ENCODE data around the gene TMEM179B. TPM values are rescaled to one million over a fixed set of nuclear protein-coding genes. Genes with fewer than 3 reads are reported as not detected.

Gene TMEM179B
- total and polyA plus RNA-seq, 12 donors: 9.4 to 54.4 (median 19.7) TPM

GRCh38 chr11:62791501-62792201 is 4.4 kb downstream of the TMEM179B start, which contains the start of gene TMEM223:
TMEM223 (minus strand) TSS chr11:62792006; CDS start chr11:62791994, 12 bp downstream.
- DNase-seq (peak; percentile 90 to 92), ATAC-seq (peak; percentile 86 to 93 (median 90))
- Histone ChIP-seq H3K27me3 (no peaks in the 10 kb centered on the region), H3K27ac (peak within 1 kb of the TSS; percentile 39 to 97 (median 93)), H3K36me3 (peaks cover 0 to 72% (median 50%) of the 10 kb centered on the region in 9 donors), H3K9me3 (no peaks in the 10 kb centered on the region), H3K4me1 (peaks cover 9 to 55% (median 48%) of the 10 kb centered on the region in 9 donors), H3K4me3 (peak within 1 kb of the TSS; percentile 67 to 97 (median 92))
- TF ChIP-seq, protein P1, sequence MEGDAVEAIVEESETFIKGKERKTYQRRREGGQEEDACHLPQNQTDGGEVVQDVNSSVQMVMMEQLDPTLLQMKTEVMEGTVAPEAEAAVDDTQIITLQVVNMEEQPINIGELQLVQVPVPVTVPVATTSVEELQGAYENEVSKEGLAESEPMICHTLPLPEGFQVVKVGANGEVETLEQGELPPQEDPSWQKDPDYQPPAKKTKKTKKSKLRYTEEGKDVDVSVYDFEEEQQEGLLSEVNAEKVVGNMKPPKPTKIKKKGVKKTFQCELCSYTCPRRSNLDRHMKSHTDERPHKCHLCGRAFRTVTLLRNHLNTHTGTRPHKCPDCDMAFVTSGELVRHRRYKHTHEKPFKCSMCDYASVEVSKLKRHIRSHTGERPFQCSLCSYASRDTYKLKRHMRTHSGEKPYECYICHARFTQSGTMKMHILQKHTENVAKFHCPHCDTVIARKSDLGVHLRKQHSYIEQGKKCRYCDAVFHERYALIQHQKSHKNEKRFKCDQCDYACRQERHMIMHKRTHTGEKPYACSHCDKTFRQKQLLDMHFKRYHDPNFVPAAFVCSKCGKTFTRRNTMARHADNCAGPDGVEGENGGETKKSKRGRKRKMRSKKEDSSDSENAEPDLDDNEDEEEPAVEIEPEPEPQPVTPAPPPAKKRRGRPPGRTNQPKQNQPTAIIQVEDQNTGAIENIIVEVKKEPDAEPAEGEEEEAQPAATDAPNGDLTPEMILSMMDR (IDR thresholded peaks at IDR 0.05): peak in 6 of 9 donors; percentile 12 to 41 (median 30)
- intact Hi-C loops (cut with DNase I): loop anchor here in 4 of 10 donors (5.0 kb wide), 2 partner anchors 41 to 46 kb away; partner anchors contain the start of genes STX5 (in 3 of the 4), TEX54 (in 3 of the 4) and WDR74 (in 1 of the 4)
- WGBS, 2 donors: 0 to 1% methylated on average over 58 of the region's 58 CpGs

GRCh38 chr11:62792202-62792575 is 5.0 kb downstream of the TMEM179B start:
- ATAC-seq (peak; percentile 6 to 66 (median 50)), DNase-seq (peak; percentile 59 to 72)
- peaks cover 0 to 77% (median 54%) of the 10 kb centered on the region in 9 donors for H3K36me3 ChIP-seq
- TF ChIP-seq, protein P1 (IDR thresholded peaks at IDR 0.05): no peak
- H3K27ac ChIP-seq: peak overlapping the region in 9 of 10 donors; percentile 88 to 97 (median 93)
- H3K9me3 ChIP-seq: no peaks in the 10 kb centered on the region
- peak overlapping the region in 8 of 10 donors; percentile 77 to 97 (median 94) for H3K4me3 ChIP-seq
- peaks cover 9 to 55% (median 48%) of the 10 kb centered on the region in 9 donors for H3K4me1 ChIP-seq
- no peaks in the 10 kb centered on the region for H3K27me3 ChIP-seq
- intact Hi-C loops (cut with DNase I): loop anchor here in 4 of 10 donors (5.0 kb wide), 2 partner anchors 40 to 45 kb away; partner anchors contain the start of genes STX5 (in 3 of the 4), TEX54 (in 3 of the 4) and WDR74 (in 1 of the 4)
- 8 to 17% methylated on average over 11 of the region's 11 CpGs for WGBS, 2 donors

- TF ChIP-seq, protein P1 (IDR thresholded peaks at IDR 0.05): no peak
- peaks cover 4 to 40% (median 31%) of the 10 kb centered on the region in 9 donors for H3K4me1 ChIP-seq
- peaks cover 0 to 90% (median 67%) of the 10 kb centered on the region in 9 donors for H3K36me3 ChIP-seq
- 88 to 91% methylated on average over 8 of the region's 8 CpGs for WGBS, 2 donors
- ATAC-seq (no peak), DNase-seq (no peak)
- intact Hi-C loops (cut with DNase I): loop anchor here in 4 of 10 donors (5.0 kb wide), 2 partner anchors 38 to 43 kb away; partner anchors contain the start of genes STX5 (in 3 of the 4), TEX54 (in 3 of the 4) and WDR74 (in 1 of the 4)
- H3K4me3 ChIP-seq: no peak overlapping the region
- H3K9me3 ChIP-seq: no peaks in the 10 kb centered on the region
- H3K27ac ChIP-seq: peak overlapping the region in 1 of 10 donors; percentile 43
- no peaks in the 10 kb centered on the region for H3K27me3 ChIP-seq
Measured at GRCh38 chr11:62794201-62794775, 7.1 kb downstream of the TMEM179B start.

GRCh38 chr11:62796281-62796680 is 9.1 kb downstream of the TMEM179B start:
- Histone ChIP-seq H3K4me3 (no peak overlapping the region), H3K27me3 (no peaks in the 10 kb centered on the region), H3K9me3 (no peaks in the 10 kb centered on the region), H3K36me3 (peaks cover 0 to 94% (median 79%) of the 10 kb centered on the region in 9 donors), H3K27ac (no peak overlapping the region), H3K4me1 (peaks cover 4 to 20% (median 15%) of the 10 kb centered on the region in 9 donors)
- 69 to 72% methylated on average over 7 of the region's 7 CpGs for WGBS, 2 donors
- ATAC-seq (no peak), DNase-seq (no peak)
- TF ChIP-seq, protein P1 (IDR thresholded peaks at IDR 0.05): no peak
- intact Hi-C loops (cut with DNase I): loop anchor here in 1 of 10 donors (5.0 kb wide), 1 partner anchor 41 kb away; the partner anchor contains the start of gene WDR74

Measured in heart right ventricle (tissue), 16 donors.